Cerebellar cortex (tissue), 1 donor: ENCODE results near the gene CSTB.

Source experiments
- DNase-seq: peaks from one replicate; pipeline ENCODE4 v3.0.0-alpha.2; 2015; ENCODE audit warnings: low spot score

Gene CSTB

DNA sequence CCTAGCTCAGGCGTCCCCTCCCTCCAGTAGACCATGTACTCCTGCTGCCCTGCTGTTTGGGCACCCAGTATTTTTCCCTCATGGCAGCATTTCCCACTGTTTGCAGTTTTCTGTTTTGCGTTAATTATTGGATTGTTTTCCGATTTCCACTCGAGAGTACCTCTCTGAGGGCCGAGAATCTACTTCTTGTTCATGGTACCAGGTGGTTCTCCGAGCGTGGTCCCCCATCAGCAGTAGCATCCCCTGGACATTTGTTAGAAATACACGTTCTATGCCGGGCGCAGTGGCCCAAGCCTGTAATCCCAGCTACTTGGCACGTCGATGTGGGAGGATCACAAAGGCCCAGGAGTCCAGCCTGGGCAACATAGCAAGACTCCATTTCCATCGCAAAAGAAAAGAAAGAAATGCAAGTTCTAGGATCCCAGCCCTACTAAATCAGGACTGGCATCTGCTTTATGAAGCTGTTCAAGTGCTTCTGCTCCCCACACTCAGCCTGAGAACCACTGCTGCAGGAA, 14.0 kb upstream of the CSTB start:
- no peak for DNase-seq

- DNase-seq = peak; percentile 81
Observed at GRCh38 chr21:43789276-43790009, 13.3 kb upstream of the CSTB start, which contains the start of gene RRP1. Gene RRP1, plus strand, starts transcription at chr21:43789577. Its CDS starts 53 bp downstream, at chr21:43789630.

DNA sequence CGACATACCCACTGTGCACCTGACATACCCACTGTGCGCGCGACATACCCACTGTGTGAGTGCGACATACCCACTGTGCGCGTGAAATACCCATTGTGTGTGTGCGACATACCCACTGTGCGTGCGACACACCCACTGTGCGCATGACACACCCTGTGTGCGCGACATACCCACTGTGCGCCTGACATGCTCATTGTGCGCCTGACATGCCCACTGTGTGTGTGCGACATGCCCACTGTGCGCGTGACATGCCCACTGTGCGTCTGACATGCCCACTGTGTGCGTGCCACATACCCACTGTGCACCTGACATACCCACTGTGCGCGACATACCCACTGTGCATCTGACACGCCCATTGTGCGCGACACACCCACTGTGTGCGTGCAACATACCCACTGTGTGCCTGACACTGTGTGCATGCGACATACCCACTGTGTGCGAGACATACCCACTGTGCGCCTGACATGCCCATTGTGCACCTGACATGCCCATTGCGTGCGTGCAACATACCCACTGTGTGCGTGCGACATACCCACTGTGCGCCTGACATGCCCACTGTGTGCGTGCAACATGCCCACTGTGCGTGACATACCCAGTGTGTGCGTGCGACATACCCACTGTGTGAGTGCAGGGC, 10.8 kb upstream of the CSTB start:
- no peak for DNase-seq

DNA sequence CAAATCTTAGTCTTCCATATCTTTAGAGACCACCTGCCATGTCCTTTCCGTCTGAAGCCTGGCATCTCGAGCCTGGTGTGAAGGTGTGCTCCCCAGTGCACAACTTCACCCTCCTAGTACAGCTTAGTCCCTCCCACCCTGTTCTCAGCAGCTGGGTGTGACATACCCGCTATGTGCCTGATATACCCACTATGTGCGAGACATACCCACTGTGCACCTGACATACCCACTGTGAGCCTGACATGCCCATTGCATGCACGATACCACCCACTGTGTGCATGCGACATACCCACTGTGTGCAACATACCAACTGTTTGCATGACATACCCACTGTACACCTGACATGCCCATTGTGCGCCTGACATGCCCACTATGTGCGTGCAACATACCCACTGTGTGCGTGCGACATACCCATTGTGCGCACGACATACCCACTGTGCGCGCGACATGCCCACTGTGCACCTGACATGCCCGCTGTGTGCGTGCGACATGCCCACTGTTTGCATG, 10.2 kb upstream of the CSTB start:
- DNase-seq = no peak

GRCh38 chr21:43785134-43785533, 9.0 kb upstream of the CSTB start:
- no peak for DNase-seq

DNA sequence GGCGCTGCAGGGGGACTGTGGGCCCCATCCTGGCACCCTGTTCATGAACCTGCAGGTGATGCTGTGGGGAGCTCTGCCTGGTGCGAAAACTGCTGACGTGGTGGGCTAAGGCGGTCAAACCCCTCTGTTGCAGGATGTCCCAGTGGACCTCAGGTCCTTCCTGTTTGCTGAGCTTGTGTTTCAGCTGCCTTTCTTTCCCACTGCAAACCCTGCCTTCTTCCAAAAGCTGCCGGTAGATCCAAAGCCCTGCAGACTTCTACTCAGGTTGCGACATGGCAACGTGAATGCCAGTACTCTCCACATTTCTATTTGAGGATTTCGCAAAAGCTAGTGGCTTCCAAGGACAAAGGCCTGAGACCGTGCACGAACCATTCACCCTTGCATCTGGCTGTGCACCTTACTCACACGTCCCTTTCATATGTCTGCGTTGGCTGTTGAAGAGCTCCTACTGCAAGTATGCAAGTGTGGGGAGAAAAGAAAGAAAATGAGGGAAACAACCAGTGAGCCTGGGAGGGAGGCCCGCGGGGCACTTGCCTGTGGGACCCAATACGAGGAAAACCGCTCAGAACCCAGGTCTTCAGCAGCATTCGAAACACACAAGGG, 7.1 kb upstream of the CSTB start:
- no peak for DNase-seq

- DNase-seq = no peak
Observed at GRCh38 chr21:43782431-43783097, 6.5 kb upstream of the CSTB start.

DNA sequence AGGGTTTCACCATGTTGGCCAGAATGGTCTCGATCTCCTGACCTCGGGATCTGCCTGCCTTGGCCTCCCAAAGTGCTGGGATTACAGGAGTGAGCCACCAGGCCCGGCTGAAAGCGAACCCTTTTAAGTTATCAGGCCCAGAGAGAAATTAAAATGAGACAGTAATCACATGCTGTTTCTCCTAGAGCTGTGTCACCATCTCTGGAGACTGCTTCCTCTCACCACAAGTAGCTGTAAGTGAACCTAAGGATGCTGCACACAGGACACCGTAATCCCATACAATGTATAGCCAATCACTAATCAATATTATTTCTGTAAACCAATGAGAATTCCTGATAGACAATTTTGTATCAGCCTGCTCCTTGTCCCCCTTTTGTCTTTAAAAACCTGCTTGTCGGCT, 5.7 kb upstream of the CSTB start:
- DNase-seq = no peak

- no peak for DNase-seq
Observed at GRCh38 chr21:43779660-43780059, 3.6 kb upstream of the CSTB start.

GRCh38 chr21:43778469-43779335, 2.6 kb upstream of the CSTB start:
- DNase-seq = peak; percentile 31

DNA sequence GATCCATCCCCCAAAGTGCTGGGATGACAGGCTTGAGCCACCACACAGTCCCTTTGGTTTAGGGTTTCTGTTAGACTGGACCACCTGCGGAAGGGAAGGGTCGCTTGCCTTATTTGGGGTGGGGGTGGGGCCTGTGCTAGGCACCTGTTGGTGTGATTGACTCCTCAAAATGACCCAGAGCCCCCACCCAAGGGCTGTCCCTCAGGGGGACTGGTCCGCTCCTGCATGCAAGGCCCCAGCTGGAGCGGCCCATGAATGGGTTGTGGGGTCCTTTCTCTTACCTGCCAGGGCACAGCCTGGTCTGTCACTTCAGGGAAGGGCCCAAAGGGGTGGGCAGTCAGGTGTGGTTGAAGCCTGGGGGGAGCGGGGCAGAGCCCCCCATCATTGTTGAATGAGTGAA, 1.8 kb upstream of the CSTB start:
- no peak for DNase-seq

DNA sequence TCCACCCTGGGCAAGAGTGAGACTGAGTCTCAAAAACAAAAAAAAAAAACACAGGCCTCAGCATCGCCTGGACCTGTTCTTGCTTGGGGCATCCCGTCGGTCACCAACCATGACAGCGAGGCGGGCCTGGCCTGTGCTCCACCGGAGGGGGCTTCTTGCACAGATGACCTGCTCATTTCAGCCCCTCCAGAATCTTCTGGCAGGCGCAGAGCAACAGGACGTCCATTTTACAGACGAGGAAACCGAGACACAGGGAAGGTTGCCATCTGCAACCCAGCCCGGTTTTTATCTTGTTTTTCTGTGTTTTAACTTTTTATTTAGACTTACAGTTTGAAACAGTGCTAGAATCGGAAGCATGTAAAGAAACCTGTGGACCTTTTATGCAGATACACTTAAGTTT, 918 bp downstream of the CSTB start:
- DNase-seq = no peak

DNA sequence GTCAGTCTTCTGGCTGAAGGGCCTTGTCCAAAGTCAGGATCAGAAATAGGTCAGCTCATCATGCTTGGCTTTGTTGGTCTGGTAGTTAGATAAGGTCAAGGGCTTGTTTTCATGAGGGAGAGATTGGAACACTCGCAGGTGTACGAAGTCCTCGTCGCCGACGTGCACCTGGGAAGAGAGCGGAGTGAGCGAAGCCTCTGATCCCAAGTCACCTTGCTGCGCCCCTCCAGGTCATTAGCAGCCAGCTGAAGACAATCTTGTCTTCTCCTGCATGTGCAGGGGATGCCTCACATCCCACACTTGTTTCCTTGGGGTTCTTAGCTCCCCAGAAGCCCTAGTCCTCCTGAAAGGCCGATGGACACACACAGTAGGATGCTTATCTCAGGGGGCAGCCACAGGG, 1.9 kb downstream of the CSTB start:
- no peak for DNase-seq

DNA sequence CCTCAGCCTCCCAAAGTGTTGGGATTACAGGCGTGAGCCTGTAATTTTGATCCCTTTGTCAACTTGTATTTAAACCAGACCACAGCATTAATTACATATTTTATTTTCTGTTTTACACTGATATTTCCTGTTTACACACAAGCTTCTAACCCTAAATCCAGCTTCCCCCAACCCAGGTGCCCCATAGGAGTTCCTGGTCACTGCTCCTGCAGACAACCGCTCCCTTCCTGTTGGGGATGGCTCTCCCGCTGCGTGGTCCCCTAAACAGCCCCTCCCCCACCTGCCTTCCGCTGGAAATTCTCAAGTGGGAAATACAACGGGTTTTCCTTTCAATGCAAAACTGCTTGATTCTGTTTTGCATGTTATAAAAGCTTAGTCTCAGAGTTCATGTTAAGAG, 3.7 kb downstream of the CSTB start:
- no peak for DNase-seq

DNA sequence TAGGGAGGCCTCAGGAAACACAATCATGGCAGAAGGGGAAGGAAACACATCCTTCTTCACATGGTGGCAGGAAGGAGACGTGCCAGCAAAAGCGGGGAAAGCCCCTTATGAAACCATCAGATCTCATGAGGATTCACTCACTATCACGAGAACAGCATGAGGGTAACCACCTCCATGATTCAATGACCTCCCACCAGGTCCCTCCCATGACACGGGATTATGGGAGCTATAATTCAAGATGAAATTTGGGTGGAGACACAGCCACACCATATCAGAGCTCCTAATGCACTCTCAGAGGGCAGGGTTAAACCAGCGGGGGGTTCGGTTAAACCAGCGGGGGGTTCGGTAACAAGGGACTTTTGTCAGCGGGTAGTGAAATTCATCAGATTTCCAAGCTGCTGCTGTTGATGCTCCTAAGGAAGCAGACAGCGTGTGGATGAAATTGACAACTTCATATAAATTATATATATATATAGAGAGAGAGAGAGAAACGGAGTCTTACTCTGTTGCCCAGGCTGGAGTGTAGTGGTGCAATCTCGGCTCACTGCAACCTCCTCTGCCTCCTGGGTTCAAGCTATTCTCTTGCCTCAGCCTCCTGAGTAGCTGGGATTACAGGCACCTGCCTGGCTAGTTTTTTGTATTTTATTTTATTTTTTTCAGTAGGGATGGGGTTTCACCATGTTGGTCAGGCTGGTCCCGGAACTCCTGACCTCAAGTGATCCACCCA, 4.2 kb downstream of the CSTB start:
- no peak for DNase-seq

DNA sequence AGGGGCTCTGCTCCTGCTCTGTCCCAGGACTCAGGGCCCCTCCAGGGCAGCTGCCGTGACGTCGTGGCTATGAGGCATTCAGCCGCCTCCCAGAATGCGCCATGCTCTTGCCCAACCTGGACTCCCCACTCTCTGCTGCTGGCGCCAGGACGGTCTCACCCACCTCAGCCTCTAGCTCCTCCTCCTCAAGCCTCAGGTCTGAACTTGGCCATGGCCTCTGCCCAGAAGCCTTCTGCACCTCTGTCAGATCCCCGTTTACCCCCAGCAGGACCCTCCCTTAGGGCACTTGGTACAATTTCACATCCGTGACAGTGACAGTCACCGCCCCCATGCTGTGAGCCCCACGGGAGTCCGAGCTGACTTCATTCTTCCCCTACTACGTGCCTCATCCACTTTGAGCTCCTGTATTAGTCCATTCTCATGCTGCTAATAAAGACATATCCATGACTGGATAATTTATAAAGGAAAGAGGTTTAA, 4.9 kb downstream of the CSTB start:
- DNase-seq = no peak

DNA sequence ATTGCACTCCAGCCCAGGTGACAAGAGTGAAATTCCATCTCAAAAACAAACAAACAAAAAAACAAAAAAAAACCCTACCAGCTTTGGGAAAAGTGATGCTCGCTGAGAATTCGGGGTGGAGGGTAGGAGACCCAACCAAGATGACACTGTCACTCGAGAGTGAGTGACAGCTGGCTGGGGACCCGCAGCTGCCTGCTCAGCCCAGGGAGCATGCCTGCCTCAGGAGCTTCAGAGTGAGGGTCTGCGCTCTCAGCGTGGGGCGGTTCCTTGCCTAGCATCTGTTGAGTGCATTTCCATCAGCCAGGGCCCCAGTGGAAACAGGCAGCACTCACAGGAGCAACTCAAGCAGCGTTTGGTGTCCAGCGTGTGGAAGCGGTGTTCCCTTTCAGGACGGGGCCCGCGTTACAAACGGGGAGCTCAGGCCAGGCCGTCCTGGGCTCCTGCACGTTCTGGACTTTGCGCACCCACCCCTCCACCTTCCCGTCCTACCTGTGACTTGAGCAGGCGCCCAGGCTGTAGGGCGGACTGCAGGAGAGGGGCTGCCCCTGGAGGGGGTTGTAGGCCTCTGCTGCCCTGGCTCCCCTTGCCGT, 5.9 kb downstream of the CSTB start:
- no peak for DNase-seq

DNA sequence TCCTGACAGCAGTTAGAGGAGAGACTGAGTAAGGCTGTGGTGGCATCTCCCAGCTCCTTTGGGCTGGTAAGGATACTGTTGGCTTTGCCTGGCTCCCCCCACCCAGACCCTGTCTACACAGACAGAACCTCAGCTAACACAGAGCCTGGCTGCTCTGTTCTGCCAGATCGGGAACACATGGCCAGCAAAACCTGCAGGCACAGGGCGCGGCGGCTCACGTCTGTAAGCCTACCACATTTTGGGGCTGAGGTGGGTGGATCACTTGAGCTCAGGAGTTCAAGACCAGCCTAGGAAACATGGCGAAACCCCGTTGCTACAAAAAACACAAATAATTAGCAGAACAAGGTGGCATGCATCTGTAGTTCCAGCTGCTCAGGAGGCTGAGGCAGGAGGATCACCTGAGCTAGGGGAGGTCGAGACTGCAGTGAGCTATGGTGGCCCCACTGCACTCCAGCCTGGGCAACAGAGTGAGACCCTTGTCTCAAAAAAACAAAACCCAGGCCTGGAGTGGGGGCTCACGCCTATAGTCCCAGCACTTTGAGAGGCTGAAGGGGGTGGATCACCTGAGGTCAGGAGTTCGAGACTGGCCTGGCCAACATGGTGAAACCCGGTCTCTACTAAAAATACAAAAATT, 6.7 kb downstream of the CSTB start:
- DNase-seq = no peak

- peak; percentile 69 for DNase-seq
Observed at GRCh38 chr21:43768868-43769167, 7.3 kb downstream of the CSTB start.
